ENCODE data around the gene APOF. TPM values are rescaled to one million over a fixed set of nuclear protein-coding genes. Genes with fewer than 3 reads are reported as not detected.

The APOF gene
- total RNA-seq, 1 donor from 2014 or later, result not detected

GRCh38 chr12:56398324-56398723, 35.7 kb upstream of the APOF start:
- H3K9me3 ChIP-seq (ENCODE audit: low read depth), result no peaks in the 10 kb centered on the region
- H3K27ac Mint-ChIP-seq, result no peak overlapping the region
- no peak overlapping the region for H3K27ac ChIP-seq
- no peak overlapping the region for H3K9ac ChIP-seq
- no peaks in the 10 kb centered on the region for H3K36me3 ChIP-seq
- peaks cover 9% of the 10 kb centered on the region for H3K27me3 Mint-ChIP-seq (ENCODE audit: insufficient read depth, low read depth)
- no peaks in the 10 kb centered on the region for H3K36me3 Mint-ChIP-seq
- no peak for DNase-seq (ENCODE audit: low spot score)
- H3K4me2 ChIP-seq, result no peak overlapping the region
- no peak overlapping the region for H3K4me3 Mint-ChIP-seq
- H3F3A ChIP-seq (ENCODE audit: low read depth), result no peaks in the 10 kb centered on the region
- H3K4me3 ChIP-seq, result no peak overlapping the region
- H3K4me1 ChIP-seq, result no peaks in the 10 kb centered on the region
- no peaks in the 10 kb centered on the region for H3K27me3 ChIP-seq
- no peak overlapping the region for H2AFZ ChIP-seq (replicated peaks)
- peaks cover 14% of the 10 kb centered on the region for H3K9me3 Mint-ChIP-seq
- no peaks in the 10 kb centered on the region for H4K20me1 ChIP-seq (ENCODE audit: low read depth)
- TF ChIP-seq EZH2phosphoT487 (IDR thresholded peaks at IDR 0.05), result no peak
- H3K4me1 Mint-ChIP-seq, result no peaks in the 10 kb centered on the region
- no peaks in the 10 kb centered on the region for H3K79me2 ChIP-seq (ENCODE audit: low read depth)

- Histone ChIP-seq H3K9me3 (ENCODE audit: low read depth) (no peaks in the 10 kb centered on the region), H3K27ac (no peak overlapping the region), H3F3A (ENCODE audit: low read depth) (no peaks in the 10 kb centered on the region), H3K4me1 (peaks cover 2% of the 10 kb centered on the region), H3K79me2 (ENCODE audit: low read depth) (no peaks in the 10 kb centered on the region), H3K9ac (no peak overlapping the region), H3K4me2 (no peak overlapping the region), H4K20me1 (ENCODE audit: low read depth) (no peaks in the 10 kb centered on the region), H3K4me3 (no peak overlapping the region), H2AFZ (replicated peaks) (no peak overlapping the region), H3K36me3 (no peaks in the 10 kb centered on the region), H3K27me3 (no peaks in the 10 kb centered on the region)
- TF ChIP-seq EZH2phosphoT487 (IDR thresholded peaks at IDR 0.05) (no peak), EZH2 (IDR thresholded peaks at IDR 0.05) (no peak), CTCF (IDR thresholded peaks at IDR 0.05) (no peak)
- Mint-ChIP-seq H3K27me3 (ENCODE audit: insufficient read depth, low read depth) (peaks cover 6% of the 10 kb centered on the region), H3K4me1 (peaks cover 4% of the 10 kb centered on the region), H3K27ac (no peak overlapping the region), H3K36me3 (no peaks in the 10 kb centered on the region), H3K4me3 (no peak overlapping the region), H3K9me3 (peaks cover 3% of the 10 kb centered on the region)
- no peak for DNase-seq (ENCODE audit: low spot score)
These were observed 29.7 kb upstream of the APOF start for GRCh38 chr12:56392331-56392730.

GRCh38 chr12:56391721-56392120, 29.1 kb upstream of the APOF start:
- peaks cover 7% of the 10 kb centered on the region for H3K27me3 Mint-ChIP-seq (ENCODE audit: insufficient read depth, low read depth)
- no peak overlapping the region for H3K27ac Mint-ChIP-seq
- Histone ChIP-seq H2AFZ (replicated peaks) (no peak overlapping the region), H3K27ac (no peak overlapping the region), H3F3A (ENCODE audit: low read depth) (no peaks in the 10 kb centered on the region), H4K20me1 (ENCODE audit: low read depth) (no peaks in the 10 kb centered on the region), H3K4me3 (no peak overlapping the region), H3K36me3 (no peaks in the 10 kb centered on the region), H3K4me2 (no peak overlapping the region), H3K4me1 (peaks cover 6% of the 10 kb centered on the region), H3K27me3 (no peaks in the 10 kb centered on the region), H3K9me3 (ENCODE audit: low read depth) (no peaks in the 10 kb centered on the region), H3K9ac (no peak overlapping the region), H3K79me2 (ENCODE audit: low read depth) (no peaks in the 10 kb centered on the region)
- peaks cover 9% of the 10 kb centered on the region for H3K4me1 Mint-ChIP-seq
- no peak overlapping the region for H3K4me3 Mint-ChIP-seq
- DNase-seq (ENCODE audit: low spot score), result no peak
- no peaks in the 10 kb centered on the region for H3K36me3 Mint-ChIP-seq
- TF ChIP-seq EZH2phosphoT487 (IDR thresholded peaks at IDR 0.05) (no peak), CTCF (IDR thresholded peaks at IDR 0.05) (no peak), EZH2 (IDR thresholded peaks at IDR 0.05) (no peak)
- peaks cover 3% of the 10 kb centered on the region for H3K9me3 Mint-ChIP-seq

- no peak for TF ChIP-seq CTCF (IDR thresholded peaks at IDR 0.05)
- no peak for TF ChIP-seq EZH2 (IDR thresholded peaks at IDR 0.05)
- no peak for TF ChIP-seq EZH2phosphoT487 (IDR thresholded peaks at IDR 0.05)
- H4K20me1 ChIP-seq (ENCODE audit: low read depth), result no peaks in the 10 kb centered on the region
- no peaks in the 10 kb centered on the region for H3K9me3 ChIP-seq (ENCODE audit: low read depth)
- no peak overlapping the region for H3K4me2 ChIP-seq
- Mint-ChIP-seq H3K9me3 (peaks cover 3% of the 10 kb centered on the region), H3K36me3 (no peaks in the 10 kb centered on the region), H3K27ac (no peak overlapping the region), H3K4me3 (no peak overlapping the region), H3K27me3 (ENCODE audit: insufficient read depth, low read depth) (peaks cover 6% of the 10 kb centered on the region), H3K4me1 (peaks cover 11% of the 10 kb centered on the region)
- H2AFZ ChIP-seq (replicated peaks), result no peak overlapping the region
- H3K4me3 ChIP-seq, result no peak overlapping the region
- H3K27ac ChIP-seq, result no peak overlapping the region
- H3K9ac ChIP-seq, result no peak overlapping the region
- no peaks in the 10 kb centered on the region for H3K27me3 ChIP-seq
- no peaks in the 10 kb centered on the region for H3K79me2 ChIP-seq (ENCODE audit: low read depth)
- no peak for DNase-seq (ENCODE audit: low spot score)
- H3K36me3 ChIP-seq, result no peaks in the 10 kb centered on the region
- no peaks in the 10 kb centered on the region for H3F3A ChIP-seq (ENCODE audit: low read depth)
- peaks cover 6% of the 10 kb centered on the region for H3K4me1 ChIP-seq
These were observed 26.8 kb upstream of the APOF start for GRCh38 chr12:56389412-56389811.
